ENCODE measurements around the gene ORAI2.

- no peak for TF ChIP-seq CTCF (IDR thresholded peaks at IDR 0.05)
- no peak for TF ChIP-seq POLR2A (IDR thresholded peaks at IDR 0.05)
Measured at GRCh38 chr7:102424787-102425218, 8.6 kb upstream of the ORAI2 start.

Data from right lobe of liver (tissue), 4 donors.